Uterus (tissue), 2 donors: Measurements from ENCODE around the gene FGFR2.

Source experiments
- POLR2A ChIP-seq, 2 donors: fragments of 450-650 bp; IDR thresholded peaks; one replicate each; pipeline ENCODE4 v1.6.1; 2016; ENCODE audit warnings: antibody characterized with exemption in 2 of 2, mild to moderate bottlenecking in 1 of 2, moderate library complexity in 1 of 2
- TF ChIP-seq, protein P1 (sequence below), 4 experiments: fragments of 200-600 bp in 2 of 4; fragments of 450-650 bp in 2 of 4; sonication (generic) in 2 of 4; IDR thresholded peaks; one replicate each; pipeline ENCODE4 v1.5.1; 2016 to 2019; ENCODE audit warnings: antibody characterized with exemption in 4 of 4, mild to moderate bottlenecking in 2 of 4, moderate library complexity in 1 of 4

- TF ChIP-seq POLR2A (IDR thresholded peaks at IDR 0.05), result no peak
- TF ChIP-seq, protein P1, sequence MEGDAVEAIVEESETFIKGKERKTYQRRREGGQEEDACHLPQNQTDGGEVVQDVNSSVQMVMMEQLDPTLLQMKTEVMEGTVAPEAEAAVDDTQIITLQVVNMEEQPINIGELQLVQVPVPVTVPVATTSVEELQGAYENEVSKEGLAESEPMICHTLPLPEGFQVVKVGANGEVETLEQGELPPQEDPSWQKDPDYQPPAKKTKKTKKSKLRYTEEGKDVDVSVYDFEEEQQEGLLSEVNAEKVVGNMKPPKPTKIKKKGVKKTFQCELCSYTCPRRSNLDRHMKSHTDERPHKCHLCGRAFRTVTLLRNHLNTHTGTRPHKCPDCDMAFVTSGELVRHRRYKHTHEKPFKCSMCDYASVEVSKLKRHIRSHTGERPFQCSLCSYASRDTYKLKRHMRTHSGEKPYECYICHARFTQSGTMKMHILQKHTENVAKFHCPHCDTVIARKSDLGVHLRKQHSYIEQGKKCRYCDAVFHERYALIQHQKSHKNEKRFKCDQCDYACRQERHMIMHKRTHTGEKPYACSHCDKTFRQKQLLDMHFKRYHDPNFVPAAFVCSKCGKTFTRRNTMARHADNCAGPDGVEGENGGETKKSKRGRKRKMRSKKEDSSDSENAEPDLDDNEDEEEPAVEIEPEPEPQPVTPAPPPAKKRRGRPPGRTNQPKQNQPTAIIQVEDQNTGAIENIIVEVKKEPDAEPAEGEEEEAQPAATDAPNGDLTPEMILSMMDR (IDR thresholded peaks at IDR 0.05), result no peak
These were observed 143.5 kb downstream of the FGFR2 start for GRCh38 chr10:121454781-121455180.
